Testis (tissue), 2 donors: Measurements from ENCODE around the gene C11orf21.

Experiments used
- CTCF ChIP-seq, 3 experiments: fragments of 450-650 bp in 2 of 3; fragments of 200-600 bp in 1 of 3; sonication (generic) in 1 of 3; IDR thresholded peaks; one replicate each; pipeline ENCODE4 v1.5.1; 2016 to 2019; ENCODE audit warnings: antibody characterized with exemption in 3 of 3, mild to moderate bottlenecking in 2 of 3, moderate library complexity in 1 of 3
- POLR2A ChIP-seq: fragments of 450-650 bp; IDR thresholded peaks from one replicate; pipeline ENCODE4 v1.6.1; 2017; ENCODE audit warnings: antibody characterized with exemption, mild to moderate bottlenecking, moderate library complexity

GRCh38 chr11:2256293-2256913 lies 45.3 kb downstream of the C11orf21 start:
- TF ChIP-seq POLR2A (no peak), CTCF (IDR thresholded peaks at IDR 0.05) (no peak)
